ENCODE measurements around the gene RBM41. TPM values are rescaled to one million over a fixed set of nuclear protein-coding genes. Genes with fewer than 3 reads are reported as not detected.

The RBM41 gene
- total RNA-seq, 1 experiment from 2014 or later = 20.0 TPM

DNA sequence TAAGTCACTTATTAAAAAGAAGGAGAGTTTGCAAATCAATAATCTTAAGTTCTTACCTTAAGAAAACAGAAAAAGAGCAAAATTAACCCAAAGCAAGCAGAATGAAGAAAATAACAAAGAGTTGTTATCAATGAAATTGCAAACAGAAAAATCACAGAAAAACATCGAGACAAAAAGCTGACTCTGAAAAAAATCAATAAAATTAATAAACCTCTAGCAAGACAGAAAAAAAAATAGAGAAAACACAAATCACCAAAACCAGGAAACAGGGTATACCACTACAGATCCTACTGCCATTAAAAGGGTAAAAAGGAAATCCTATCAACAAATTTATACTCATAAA, 17.3 kb upstream of the RBM41 start (continued):
- TF ChIP-seq, protein P1, sequence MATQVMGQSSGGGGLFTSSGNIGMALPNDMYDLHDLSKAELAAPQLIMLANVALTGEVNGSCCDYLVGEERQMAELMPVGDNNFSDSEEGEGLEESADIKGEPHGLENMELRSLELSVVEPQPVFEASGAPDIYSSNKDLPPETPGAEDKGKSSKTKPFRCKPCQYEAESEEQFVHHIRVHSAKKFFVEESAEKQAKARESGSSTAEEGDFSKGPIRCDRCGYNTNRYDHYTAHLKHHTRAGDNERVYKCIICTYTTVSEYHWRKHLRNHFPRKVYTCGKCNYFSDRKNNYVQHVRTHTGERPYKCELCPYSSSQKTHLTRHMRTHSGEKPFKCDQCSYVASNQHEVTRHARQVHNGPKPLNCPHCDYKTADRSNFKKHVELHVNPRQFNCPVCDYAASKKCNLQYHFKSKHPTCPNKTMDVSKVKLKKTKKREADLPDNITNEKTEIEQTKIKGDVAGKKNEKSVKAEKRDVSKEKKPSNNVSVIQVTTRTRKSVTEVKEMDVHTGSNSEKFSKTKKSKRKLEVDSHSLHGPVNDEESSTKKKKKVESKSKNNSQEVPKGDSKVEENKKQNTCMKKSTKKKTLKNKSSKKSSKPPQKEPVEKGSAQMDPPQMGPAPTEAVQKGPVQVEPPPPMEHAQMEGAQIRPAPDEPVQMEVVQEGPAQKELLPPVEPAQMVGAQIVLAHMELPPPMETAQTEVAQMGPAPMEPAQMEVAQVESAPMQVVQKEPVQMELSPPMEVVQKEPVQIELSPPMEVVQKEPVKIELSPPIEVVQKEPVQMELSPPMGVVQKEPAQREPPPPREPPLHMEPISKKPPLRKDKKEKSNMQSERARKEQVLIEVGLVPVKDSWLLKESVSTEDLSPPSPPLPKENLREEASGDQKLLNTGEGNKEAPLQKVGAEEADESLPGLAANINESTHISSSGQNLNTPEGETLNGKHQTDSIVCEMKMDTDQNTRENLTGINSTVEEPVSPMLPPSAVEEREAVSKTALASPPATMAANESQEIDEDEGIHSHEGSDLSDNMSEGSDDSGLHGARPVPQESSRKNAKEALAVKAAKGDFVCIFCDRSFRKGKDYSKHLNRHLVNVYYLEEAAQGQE (IDR thresholded peaks at IDR 0.05; ENCODE audit: low read depth) = no peak
- TF ChIP-seq ZFX (IDR thresholded peaks at IDR 0.05) = no peak
- no peak for TF ChIP-seq YY1 (IDR thresholded peaks at IDR 0.05; ENCODE audit: extremely low read depth, insufficient replicate concordance, low read depth, low read length)

DNA sequence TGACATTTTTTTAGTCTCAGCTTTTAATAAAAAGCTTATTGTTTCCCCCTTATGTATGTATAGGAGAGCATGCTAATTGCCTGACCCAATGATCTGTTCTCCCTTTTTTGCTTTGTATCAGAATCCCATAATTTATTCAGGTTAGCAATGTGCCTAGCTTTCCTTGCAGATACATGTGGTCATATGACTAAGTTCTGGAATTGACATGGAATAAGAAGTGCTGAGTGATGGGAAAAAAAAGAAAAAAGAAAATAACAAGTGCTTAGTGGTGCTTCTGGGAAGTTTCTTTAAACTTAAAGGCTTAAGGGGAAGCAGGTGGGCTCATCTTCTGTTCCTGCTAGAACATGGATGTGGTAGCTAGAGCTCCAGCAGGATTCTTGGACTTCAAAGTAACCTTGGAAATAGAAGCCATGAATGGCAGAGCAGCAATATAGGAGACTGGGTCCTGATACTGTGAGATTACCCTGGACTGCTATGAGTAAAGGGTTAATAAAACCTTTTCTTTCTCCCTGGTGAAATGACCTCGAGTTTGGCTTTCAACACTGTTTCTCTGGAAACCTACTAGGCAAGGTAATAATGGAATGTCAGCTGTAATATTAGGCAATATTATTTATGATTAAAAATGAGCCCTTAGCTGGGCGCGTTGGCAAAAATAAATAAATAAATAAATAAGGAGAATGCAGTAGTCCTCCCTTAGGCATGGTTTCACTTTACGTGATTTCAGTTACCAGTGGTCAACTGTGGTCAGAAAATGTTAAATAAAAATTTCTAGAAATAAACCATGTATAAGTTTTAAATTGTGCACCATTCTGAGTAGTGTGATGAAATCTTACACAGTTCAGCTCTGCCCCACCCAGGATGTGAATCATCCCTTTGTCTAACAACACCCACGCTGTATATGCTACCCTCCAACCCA, 16.7 kb upstream of the RBM41 start:
- Histone ChIP-seq H3K4me3 (replicated peaks in 1 of 2; ENCODE audit: low read depth in 1 of 2, low read length in 2 of 2) (peak overlapping the region; percentile 13 to 47), H3K4me1 (ENCODE audit: control insufficient read depth in 1 of 2, insufficient read depth in 2 of 2, low read length in 2 of 2) (peaks cover 21 to 37% of the 10 kb centered on the region in 2 experiments), H3K9me2 (ENCODE audit: insufficient read depth) (no peaks in the 10 kb centered on the region), H3K79me2 (ENCODE audit: insufficient read depth, low read length) (no peaks in the 10 kb centered on the region), H2AFZ (ENCODE audit: low read depth, low read length, poor library complexity, severe bottlenecking) (no peak overlapping the region), H3K36me3 (ENCODE audit: control insufficient read depth in 1 of 2, insufficient read depth in 2 of 2, low read length in 2 of 2) (no peaks in the 10 kb centered on the region), H3K27me3 (ENCODE audit: insufficient read depth, low read length) (no peaks in the 10 kb centered on the region), H4K20me1 (ENCODE audit: insufficient read depth) (no peaks in the 10 kb centered on the region), H3K9me3 (ENCODE audit: control insufficient read depth in 1 of 2, insufficient read depth in 1 of 2, low read depth in 1 of 2, low read length in 2 of 2) (no peaks in the 10 kb centered on the region), H3K9ac (ENCODE audit: low read length) (peak overlapping the region; percentile 54), H3K27ac (ENCODE audit: low read depth, low read length) (peak overlapping the region; percentile 90), H3K4me2 (ENCODE audit: low read length) (peak overlapping the region; percentile 73)
- ChIA-PET CTCF (no interaction called here), POLR2A (no interaction called here), RAD21 (ENCODE audit: low non-redundant PET in 1 of 2, low total read pairs in 2 of 2, uncharacterized antibody in 2 of 2, unreplicated experiment in 2 of 2) (no interaction called here)
- DNase-seq (ENCODE audit: low read depth, low spot score) = peak; percentile 78
- TF ChIP-seq FOSL1 (IDR thresholded peaks at IDR 0.05; ENCODE audit: low read depth) (peak; percentile 79), SIN3A (IDR thresholded peaks at IDR 0.05; ENCODE audit: low read depth) (no peak), POLR2A (IDR thresholded peaks at IDR 0.05; ENCODE audit: borderline replicate concordance, extremely low read depth, insufficient read depth, insufficient read length) (no peak), CEBPB (IDR thresholded peaks at IDR 0.05; ENCODE audit: low read depth) (peak; percentile 89), JUND (IDR thresholded peaks at IDR 0.05) (peak; percentile 82), POLR2AphosphoS5 (IDR thresholded peaks at IDR 0.05; ENCODE audit: low read depth, low read length) (peak; percentile 21; the same call in 1 of the 2 replicates), EZH2 (IDR thresholded peaks at IDR 0.05) (no peak), SP1 (IDR thresholded peaks at IDR 0.05; ENCODE audit: low read depth) (peak; percentile 83), EGR1 (IDR thresholded peaks at IDR 0.05; ENCODE audit: low read depth) (peak; percentile 94)
- TF ChIP-seq, protein P1 (IDR thresholded peaks at IDR 0.05; ENCODE audit: low read depth) = no peak
- ATAC-seq = peak; percentile 91
- intact Hi-C loops (cut with micrococcal nuclease) = loop anchor here (10.0 kb wide), 1 partner anchor 69 kb away; the partner anchor contains the start of genes DNAAF6 and NUP62CL
- BruUV-seq (replicated peaks) = TSS peak; percentile 73

All from HCT116 (cell line).